ENCODE measurements around the gene NECTIN2.

DNA sequence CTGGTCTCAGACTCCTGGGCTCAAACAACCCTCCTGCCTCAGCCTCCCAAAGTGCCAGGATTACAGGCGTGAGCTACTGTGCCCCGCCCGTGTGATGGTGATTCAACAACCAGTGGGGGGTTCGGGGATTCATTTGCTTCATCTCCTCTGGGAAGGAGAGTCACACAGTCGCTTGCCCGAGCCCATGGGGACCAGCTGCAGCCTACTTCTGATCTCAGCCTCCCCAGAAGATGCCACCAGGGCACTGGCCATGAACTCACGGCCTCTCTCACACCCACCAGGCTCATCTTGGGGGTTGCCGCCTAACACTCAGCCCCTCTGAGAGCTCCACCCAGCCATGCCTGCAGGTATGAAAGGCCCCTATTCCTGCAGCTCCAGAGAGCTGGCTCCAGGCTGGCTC is 51.7 kb downstream of the NECTIN2 start:
- TF ChIP-seq, protein P1, sequence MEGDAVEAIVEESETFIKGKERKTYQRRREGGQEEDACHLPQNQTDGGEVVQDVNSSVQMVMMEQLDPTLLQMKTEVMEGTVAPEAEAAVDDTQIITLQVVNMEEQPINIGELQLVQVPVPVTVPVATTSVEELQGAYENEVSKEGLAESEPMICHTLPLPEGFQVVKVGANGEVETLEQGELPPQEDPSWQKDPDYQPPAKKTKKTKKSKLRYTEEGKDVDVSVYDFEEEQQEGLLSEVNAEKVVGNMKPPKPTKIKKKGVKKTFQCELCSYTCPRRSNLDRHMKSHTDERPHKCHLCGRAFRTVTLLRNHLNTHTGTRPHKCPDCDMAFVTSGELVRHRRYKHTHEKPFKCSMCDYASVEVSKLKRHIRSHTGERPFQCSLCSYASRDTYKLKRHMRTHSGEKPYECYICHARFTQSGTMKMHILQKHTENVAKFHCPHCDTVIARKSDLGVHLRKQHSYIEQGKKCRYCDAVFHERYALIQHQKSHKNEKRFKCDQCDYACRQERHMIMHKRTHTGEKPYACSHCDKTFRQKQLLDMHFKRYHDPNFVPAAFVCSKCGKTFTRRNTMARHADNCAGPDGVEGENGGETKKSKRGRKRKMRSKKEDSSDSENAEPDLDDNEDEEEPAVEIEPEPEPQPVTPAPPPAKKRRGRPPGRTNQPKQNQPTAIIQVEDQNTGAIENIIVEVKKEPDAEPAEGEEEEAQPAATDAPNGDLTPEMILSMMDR (IDR thresholded peaks at IDR 0.05): no peak
- no peak for TF ChIP-seq POLR2AphosphoS5 (IDR thresholded peaks at IDR 0.05)
- TF ChIP-seq EP300 (IDR thresholded peaks at IDR 0.05): no peak
- TF ChIP-seq POLR2A (IDR thresholded peaks at IDR 0.05): no peak

Data from stomach (tissue), 4 donors.